K562 (cell line): ENCODE data around the gene PNLIPRP1. TPM values are rescaled to one million over a fixed set of nuclear protein-coding genes. Genes with fewer than 3 reads are reported as not detected.

ENCODE experiments used
- ATAC-seq: fragments of 200-7000 bp; cut with Tn5 transposase; 3 replicates; pipeline ENCODE4 v1.9.1; 2020; ENCODE audit warnings: moderate library complexity
- BruUV-seq: library from RNA; stranded (reverse); fragments of 400-500 nt; replicated peaks from 2 replicates; lab custom pipeline; 2021; lab: Mats Ljungman, UMichigan
- CTCF ChIA-PET: fragments of 300-600 bp; formaldehyde crosslinking; extraction: SDS; loops from one replicate; lab custom pipeline; 2021; ENCODE audit warnings: low intra/inter-chr PET ratio; lab: Yijun Ruan, JAX
- POLR2A ChIA-PET: fragments of 300-600, 350-650 bp; sonication (Branson Sonifier 250); formaldehyde crosslinking; extraction: SDS; loops from one replicate; lab custom pipeline; 2021; ENCODE audit warnings: antibody characterized with exemption, inconsistent platforms; lab: Yijun Ruan, JAX
- DNase-seq, 4 experiments: peaks; one replicate each; pipeline versions ENCODE4 v3.0.0 to v3.0.0-alpha.2; 2011 to 2018; ENCODE audit warnings: low spot score in 3 of 4, mixed read lengths in 3 of 4; ENCODE audit errors: extremely low read depth in 1 of 4
- FAIRE-seq: peaks from 2 replicates; lab custom pipeline; 2011; peaks lifted over from hg19 to GRCh38; lab: Jason Lieb, UNC
- H2AFZ ChIP-seq: 2 replicates; pipeline ENCODE4 v1.6.0; 2011; ENCODE audit warnings: low read depth, low read length, control low read depth, inconsistent platforms
- H3K27ac ChIP-seq: fragments of 200-600 bp; 3 replicates; pipeline ENCODE4 v1.8.0; 2011; ENCODE audit warnings: low read depth, mild to moderate bottlenecking, control low read depth, inconsistent platforms, low read length, moderate library complexity, mixed read lengths; ENCODE audit errors: extremely low read depth
- H3K27me3 ChIP-seq, 2 experiments: fragments of 300-600 bp in 1 of 2; 2 replicates in 1 of 2; 3 replicates in 1 of 2; pipeline versions ENCODE4 v1.6.0 to v1.8.0; 2011; ENCODE audit warnings: inconsistent platforms in 2 of 2, low read length in 2 of 2, mild to moderate bottlenecking in 1 of 2, mixed read lengths in 1 of 2, moderate library complexity in 1 of 2; ENCODE audit not compliant: control insufficient read depth in 2 of 2, insufficient read depth in 2 of 2
- H3K36me3 ChIP-seq: fragments of 300-600 bp; 3 replicates; pipeline ENCODE4 v1.8.0; 2011; ENCODE audit warnings: mild to moderate bottlenecking, low read length, inconsistent platforms; ENCODE audit not compliant: control insufficient read depth, insufficient read depth
- H3K4me1 ChIP-seq, 2 experiments: fragments of 200-600 bp in 1 of 2; replicated peaks in 1 of 2; 2 replicates in 1 of 2; 3 replicates in 1 of 2; pipeline versions ENCODE4 v1.5.1 to v1.8.0; 2011; ENCODE audit warnings: inconsistent platforms in 2 of 2, low read length in 2 of 2, mild to moderate bottlenecking in 1 of 2, mixed read lengths in 1 of 2, moderate library complexity in 1 of 2; ENCODE audit not compliant: control insufficient read depth in 2 of 2, insufficient read depth in 2 of 2
- H3K4me2 ChIP-seq: 2 replicates; pipeline ENCODE4 v1.6.1; 2011; ENCODE audit warnings: low read length, control low read depth, inconsistent platforms, mixed read lengths; ENCODE audit not compliant: insufficient read depth
- H3K4me3 ChIP-seq: fragments of 200-600 bp; sonication (generic), shearing (Covaris generic); 2 replicates; pipeline ENCODE4 v1.5.1; 2016; ENCODE audit warnings: control low read depth, inconsistent platforms
- H3K79me2 ChIP-seq: fragments of 200-600 bp; 3 replicates; pipeline ENCODE4 v1.8.0; 2011; ENCODE audit warnings: low read length, inconsistent platforms; ENCODE audit not compliant: control insufficient read depth, insufficient read depth
- H3K9ac ChIP-seq, 2 experiments: 2 replicates each; pipeline versions ENCODE4 v1.6.0 to v1.6.1; 2011; ENCODE audit warnings: low read depth in 2 of 2, low read length in 2 of 2, control low read depth in 1 of 2, inconsistent platforms in 1 of 2, mild to moderate bottlenecking in 1 of 2, mixed read lengths in 1 of 2; ENCODE audit not compliant: insufficient read depth in 1 of 2
- H3K9me1 ChIP-seq: one replicate; pipeline ENCODE4 v1.6.0; 2011; ENCODE audit warnings: inconsistent platforms, mild to moderate bottlenecking, low read length, moderate library complexity; ENCODE audit not compliant: control insufficient read depth, insufficient read depth
- H3K9me3 ChIP-seq: replicated peaks from 2 replicates; pipeline ENCODE4 v1.5.1; 2011; ENCODE audit warnings: low read depth, low read length, inconsistent platforms; ENCODE audit not compliant: control insufficient read depth, insufficient read depth
- H4K20me1 ChIP-seq: replicated peaks from 2 replicates; pipeline ENCODE4 v1.6.1; 2011; ENCODE audit warnings: low read length, inconsistent platforms, mixed read lengths; ENCODE audit not compliant: control insufficient read depth, insufficient read depth
- ATF3 ChIP-seq, 2 experiments: fragments of 450-650 bp in 1 of 2; sonication (generic) in 1 of 2; formaldehyde crosslinking in 1 of 2; IDR thresholded peaks in 1 of 2; conservative IDR thresholded peaks in 1 of 2; 2 replicates each; pipeline versions ENCODE4 v1.6.1 to v1.8.1; 2016 to 2023; ENCODE audit warnings: mild to moderate bottlenecking in 2 of 2, moderate library complexity in 2 of 2, inconsistent platforms in 1 of 2, missing genetic modification reagents in 1 of 2
- FOXK2 ChIP-seq, 2 experiments: fragments of 450-650 bp; IDR thresholded peaks in 1 of 2; conservative IDR thresholded peaks in 1 of 2; 2 replicates each; pipeline ENCODE4 v1.6.1; 2016; ENCODE audit warnings: low read depth in 2 of 2, mild to moderate bottlenecking in 1 of 2
- NCOA2 ChIP-seq, 2 experiments: fragments of 450-650 bp; IDR thresholded peaks; 2 replicates each; pipeline ENCODE4 v1.6.1; 2018; ENCODE audit warnings: mild to moderate bottlenecking in 2 of 2, moderate library complexity in 1 of 2; ENCODE audit not compliant: partially characterized antibody in 2 of 2
- WGBS: fragments of 100-300 bp; shearing (Covaris generic); methylation state at CpG from one replicate; pipeline ENCODE4 v1.1.6; 2016; ENCODE audit warnings: low coverage, mixed read lengths; ENCODE audit not compliant: insufficient coverage; ENCODE audit errors: missing lambda C conversion rate; 5-methylcytosine and 5-hydroxymethylcytosine counted together
- in situ Hi-C: fragments of 300-500 bp; cut with MboI; formaldehyde crosslinking; loops from 4 replicates; pipeline ENCODE4 v1.15.0; 2018; ENCODE audit warnings: inconsistent platforms, mixed read lengths
- intact Hi-C: fragments of 100-400 bp; cut with micrococcal nuclease; formaldehyde crosslinking; loops from 2 replicates; pipeline ENCODE4 v1.14.2; 2022
- polyA plus RNA-seq, 8 experiments: library from polyadenylated mRNA; depleted of rRNA in 4 of 8; stranded (reverse) in 5 of 8; unstranded in 3 of 8; fragments of >200 nt; fragmentation: Nextera tagmentation in 2 of 8; fragmentation: Illumina TruSeq in 1 of 8; extraction: Ambion mirVana in 2 of 8; extraction: Trizol in 1 of 8; gene quantifications; 2 replicates each; pipeline versions ENCODE4 v1.2.1 to v1.2.3, GENCODE V29; 2011 to 2014; ENCODE audit warnings: inconsistent platforms in 1 of 8, missing spikeins in 1 of 8
- total RNA-seq, 7 experiments: library from RNA; depleted of rRNA in 6 of 7; stranded (reverse); fragments of >200 nt in 6 of 7; fragmentation: Illumina TruSeq in 2 of 7; extraction: Trizol in 2 of 7; gene quantifications; 2 replicates each; pipeline versions ENCODE4 v1.2.1 to v1.2.3, GENCODE V29; 2011 to 2021; ENCODE audit warnings: low replicate concordance in 1 of 7

Gene PNLIPRP1
- total and polyA plus RNA-seq, 9 of the 15 experiments (the other 6 are each of a cell fraction or from before 2014, with no cell fraction given) = 0.60 TPM; not detected in 8

GRCh38 chr10:116587878-116588591, 2.7 kb upstream of the PNLIPRP1 start:
- FAIRE-seq = no peak
- intact Hi-C loops = no loop called here
- no peak for TF ChIP-seq FOXK2 (conservative IDR thresholded peaks at IDR 0.05 in 1 of 2, IDR thresholded peaks at IDR 0.05 in 1 of 2; ENCODE audit: low read depth in 2 of 2)
- TF ChIP-seq NCOA2 (IDR thresholded peaks at IDR 0.05; ENCODE audit: partially characterized antibody in 2 of 2) = no peak
- 0 out of 2 replicates have a peak, but pooled peaks have one; percentile 24 for TF ChIP-seq ATF3 (IDR thresholded peaks at IDR 0.05)
- no peak for TF ChIP-seq ATF3 (CRISPR knock-in tag; conservative IDR thresholded peaks at IDR 0.05)

More at GRCh38 chr10:116587878-116588591, 2.7 kb upstream of the PNLIPRP1 start:
- Histone ChIP-seq H2AFZ (no peak overlapping the region), H3K9ac (no peak overlapping the region), H3K4me3 (no peak overlapping the region), H3K4me1 (no peaks in the 10 kb centered on the region), H3K9me3 (no peaks in the 10 kb centered on the region), H3K9me1 (no peaks in the 10 kb centered on the region), H3K27ac (no peak overlapping the region), H3K27me3 (no peaks in the 10 kb centered on the region), H3K36me3 (no peaks in the 10 kb centered on the region), H4K20me1 (no peaks in the 10 kb centered on the region), H3K4me2 (no peak overlapping the region), H3K79me2 (no peaks in the 10 kb centered on the region)
- DNase-seq (no peak), ATAC-seq (no peak)
- 0% methylated on average over 7 of the region's 8 CpGs for WGBS
- no TSS peak for BruUV-seq
- CTCF ChIA-PET = no interaction called here
- POLR2A ChIA-PET = no interaction called here
- in situ Hi-C loops = no loop called here
